Memory B cell (primary cell): ENCODE data around the gene CRYM.

ENCODE experiments used
- ATAC-seq: fragments of 150-1000 bp; cut with Tn5 transposase; 2 replicates; pipeline ENCODE4 v1.10.0; 2021; ENCODE audit warnings: low read depth, mild to moderate bottlenecking, moderate library complexity
- DNase-seq, 2 donors: peaks; one replicate each; pipeline ENCODE4 v3.0.0; 2022; ENCODE audit warnings: low spot score in 2 of 2
- H3K27ac Mint-ChIP-seq: one replicate; pipeline ENCODE4 v1.8.0; 2022; ENCODE audit warnings: mild to moderate bottlenecking, moderate library complexity, mixed read lengths
- H3K27me3 Mint-ChIP-seq: one replicate; pipeline ENCODE4 v1.8.0; 2022; ENCODE audit warnings: mixed read lengths
- H3K36me3 Mint-ChIP-seq: one replicate; pipeline ENCODE4 v1.8.0; 2022; ENCODE audit warnings: mild to moderate bottlenecking, mixed read lengths
- H3K4me1 Mint-ChIP-seq: one replicate; pipeline ENCODE4 v1.8.0; 2022; ENCODE audit warnings: mixed read lengths
- H3K4me3 Mint-ChIP-seq: one replicate; pipeline ENCODE4 v1.8.0; 2022; ENCODE audit warnings: mild to moderate bottlenecking, moderate library complexity, mixed read lengths
- H3K9me3 Mint-ChIP-seq: one replicate; pipeline ENCODE4 v1.8.0; 2022; ENCODE audit warnings: mixed read lengths

Gene CRYM

GRCh38 chr16:21244518-21245215 is 33.4 kb downstream of the CRYM start:
- Mint-ChIP-seq H3K27ac (no peak overlapping the region), H3K4me1 (peaks cover 1% of the 10 kb centered on the region), H3K36me3 (no peaks in the 10 kb centered on the region), H3K27me3 (peaks cover 2% of the 10 kb centered on the region), H3K4me3 (no peak overlapping the region), H3K9me3 (no peaks in the 10 kb centered on the region)
- ATAC-seq = no peak
- no peak for DNase-seq

- Mint-ChIP-seq H3K4me1 (no peaks in the 10 kb centered on the region), H3K36me3 (no peaks in the 10 kb centered on the region), H3K4me3 (no peak overlapping the region), H3K27me3 (no peaks in the 10 kb centered on the region), H3K9me3 (no peaks in the 10 kb centered on the region), H3K27ac (no peak overlapping the region)
- no peak for ATAC-seq
- no peak for DNase-seq
Measured at GRCh38 chr16:21242756-21243155, 35.3 kb downstream of the CRYM start.

- Mint-ChIP-seq H3K4me3 (no peak overlapping the region), H3K27ac (no peak overlapping the region), H3K36me3 (no peaks in the 10 kb centered on the region), H3K9me3 (no peaks in the 10 kb centered on the region), H3K4me1 (no peaks in the 10 kb centered on the region), H3K27me3 (peaks cover 3% of the 10 kb centered on the region)
- DNase-seq (no peak), ATAC-seq (no peak)
Measured at GRCh38 chr16:21239646-21240045, 38.4 kb downstream of the CRYM start.

- H3K4me1 Mint-ChIP-seq = no peaks in the 10 kb centered on the region
- peaks cover 10% of the 10 kb centered on the region for H3K27me3 Mint-ChIP-seq
- no peak for ATAC-seq
- H3K36me3 Mint-ChIP-seq = no peaks in the 10 kb centered on the region
- no peak overlapping the region for H3K27ac Mint-ChIP-seq
- no peaks in the 10 kb centered on the region for H3K9me3 Mint-ChIP-seq
- no peak for DNase-seq
- no peak overlapping the region for H3K4me3 Mint-ChIP-seq
Measured at GRCh38 chr16:21236831-21237230, 41.3 kb downstream of the CRYM start.

- H3K36me3 Mint-ChIP-seq = no peaks in the 10 kb centered on the region
- H3K4me1 Mint-ChIP-seq = no peaks in the 10 kb centered on the region
- H3K27ac Mint-ChIP-seq = no peak overlapping the region
- H3K9me3 Mint-ChIP-seq = no peaks in the 10 kb centered on the region
- ATAC-seq (no peak), DNase-seq (no peak)
- peaks cover 10% of the 10 kb centered on the region for H3K27me3 Mint-ChIP-seq
- no peak overlapping the region for H3K4me3 Mint-ChIP-seq
Measured at GRCh38 chr16:21235199-21235585, 42.9 kb downstream of the CRYM start.

- no peak within 1 kb of the TSS for H3K27ac Mint-ChIP-seq
- DNase-seq (no peak), ATAC-seq (no peak)
- H3K9me3 Mint-ChIP-seq = no peaks in the 10 kb centered on the region
- H3K27me3 Mint-ChIP-seq = peaks cover 16% of the 10 kb centered on the region
- H3K36me3 Mint-ChIP-seq = no peaks in the 10 kb centered on the region
- no peak within 1 kb of the TSS for H3K4me3 Mint-ChIP-seq
- no peaks in the 10 kb centered on the region for H3K4me1 Mint-ChIP-seq
Measured at GRCh38 chr16:21233521-21234150, 44.5 kb downstream of the CRYM start, which contains the start of gene ANKS4B. Gene ANKS4B, plus strand, starts transcription at chr16:21233699. Its CDS starts 39 bp downstream, at chr16:21233738.

- Mint-ChIP-seq H3K36me3 (no peaks in the 10 kb centered on the region), H3K4me3 (no peak overlapping the region), H3K27me3 (peaks cover 17% of the 10 kb centered on the region), H3K9me3 (no peaks in the 10 kb centered on the region), H3K27ac (no peak overlapping the region), H3K4me1 (no peaks in the 10 kb centered on the region)
- ATAC-seq (no peak), DNase-seq (no peak)
Measured at GRCh38 chr16:21233045-21233520, 45.0 kb downstream of the CRYM start.

- no peak for ATAC-seq
- no peak for DNase-seq
- Mint-ChIP-seq H3K4me1 (peaks cover 3% of the 10 kb centered on the region), H3K27me3 (peaks cover 14% of the 10 kb centered on the region), H3K9me3 (no peaks in the 10 kb centered on the region), H3K4me3 (no peak overlapping the region), H3K36me3 (no peaks in the 10 kb centered on the region), H3K27ac (no peak overlapping the region)
Measured at GRCh38 chr16:21228361-21228872, 49.7 kb downstream of the CRYM start.

- DNase-seq = no peak
- no peak for ATAC-seq
- Mint-ChIP-seq H3K36me3 (no peaks in the 10 kb centered on the region), H3K27me3 (peaks cover 14% of the 10 kb centered on the region), H3K4me3 (no peak overlapping the region), H3K9me3 (no peaks in the 10 kb centered on the region), H3K4me1 (peaks cover 4% of the 10 kb centered on the region), H3K27ac (no peak overlapping the region)
Measured at GRCh38 chr16:21227866-21228265, 50.2 kb downstream of the CRYM start.

- no peaks in the 10 kb centered on the region for H3K36me3 Mint-ChIP-seq
- no peak for DNase-seq
- peaks cover 6% of the 10 kb centered on the region for H3K4me1 Mint-ChIP-seq
- no peak for ATAC-seq
- peaks cover 13% of the 10 kb centered on the region for H3K27me3 Mint-ChIP-seq
- H3K9me3 Mint-ChIP-seq = no peaks in the 10 kb centered on the region
- H3K27ac Mint-ChIP-seq = no peak overlapping the region
- H3K4me3 Mint-ChIP-seq = no peak overlapping the region
Measured at GRCh38 chr16:21226749-21227148, 51.3 kb downstream of the CRYM start.

- peaks cover 14% of the 10 kb centered on the region for H3K27me3 Mint-ChIP-seq
Measured at GRCh38 chr16:21224800-21225199, 53.3 kb downstream of the CRYM start.

GRCh38 chr16:21223787-21224186 is 54.3 kb downstream of the CRYM start:
- peaks cover 12% of the 10 kb centered on the region for H3K27me3 Mint-ChIP-seq

More at GRCh38 chr16:21224800-21225199, 53.3 kb downstream of the CRYM start:
- no peak overlapping the region for H3K27ac Mint-ChIP-seq
- H3K9me3 Mint-ChIP-seq = no peaks in the 10 kb centered on the region
- peaks cover 6% of the 10 kb centered on the region for H3K4me1 Mint-ChIP-seq
- no peak overlapping the region for H3K4me3 Mint-ChIP-seq
- no peak for ATAC-seq
- no peaks in the 10 kb centered on the region for H3K36me3 Mint-ChIP-seq
- DNase-seq = no peak

GRCh38 chr16:21222495-21223337 is 55.4 kb downstream of the CRYM start:
- H3K27me3 Mint-ChIP-seq = peaks cover 11% of the 10 kb centered on the region
- no peaks in the 10 kb centered on the region for H3K9me3 Mint-ChIP-seq
- no peak overlapping the region for H3K27ac Mint-ChIP-seq
- no peak overlapping the region for H3K4me3 Mint-ChIP-seq
- no peak for DNase-seq
- ATAC-seq = no peak
- H3K4me1 Mint-ChIP-seq = peaks cover 6% of the 10 kb centered on the region
- H3K36me3 Mint-ChIP-seq = no peaks in the 10 kb centered on the region

More at GRCh38 chr16:21223787-21224186, 54.3 kb downstream of the CRYM start:
- ATAC-seq (no peak), DNase-seq (no peak)
- Mint-ChIP-seq H3K4me3 (no peak overlapping the region), H3K9me3 (no peaks in the 10 kb centered on the region), H3K27ac (no peak overlapping the region), H3K4me1 (peaks cover 6% of the 10 kb centered on the region), H3K36me3 (no peaks in the 10 kb centered on the region)

- Mint-ChIP-seq H3K27ac (no peak overlapping the region), H3K9me3 (no peaks in the 10 kb centered on the region), H3K4me1 (peaks cover 3% of the 10 kb centered on the region), H3K4me3 (no peak overlapping the region), H3K36me3 (no peaks in the 10 kb centered on the region), H3K27me3 (peaks cover 9% of the 10 kb centered on the region)
- DNase-seq (no peak), ATAC-seq (no peak)
Measured at GRCh38 chr16:21219551-21219950, 58.5 kb downstream of the CRYM start.
